GM12891 (cell line): Measurements from ENCODE around the gene ZNF217.
A peak's percentile ranks its signal among the peaks of the same experiment; 100 is the strongest.
"Not testable (repeated sequence)": the region's sequence is repeated elsewhere in the genome, so short reads cannot be mapped to it uniquely, and the experiment has no call there.

Source experiments
- DNase-seq: peaks from one replicate; pipeline ENCODE4 v3.0.0; 2011; ENCODE audit warnings: low spot score; ENCODE audit not compliant: insufficient read length
- FAIRE-seq: peaks from 2 replicates; lab custom pipeline; 2011; peaks lifted over from hg19 to GRCh38; lab: Jason Lieb, UNC
- PAX5 ChIP-seq: IDR thresholded peaks from 2 replicates; pipeline ENCODE4 v1.6.1; 2011; ENCODE audit warnings: low read length, moderate library complexity, mild to moderate bottlenecking; ENCODE audit not compliant: insufficient read depth, severe bottlenecking
- POLR2A ChIP-seq: IDR thresholded peaks from 2 replicates; pipeline ENCODE4 v1.6.1; 2011; ENCODE audit warnings: low read depth, low read length, control low read depth
- POLR2AphosphoS5 ChIP-seq: IDR thresholded peaks from 2 replicates; pipeline ENCODE4 v1.6.1; 2011; ENCODE audit warnings: low read depth, low read length, control low read depth
- POU2F2 ChIP-seq: IDR thresholded peaks from 2 replicates; pipeline ENCODE4 v1.6.1; 2011; ENCODE audit warnings: low read depth, mild to moderate bottlenecking, control low read depth, low read length, moderate library complexity
- SPI1 ChIP-seq: IDR thresholded peaks from 2 replicates; pipeline ENCODE4 v1.6.1; 2011; ENCODE audit warnings: low read depth, low read length, control low read depth
- TAF1 ChIP-seq: IDR thresholded peaks from 2 replicates; pipeline ENCODE4 v1.6.1; 2011; ENCODE audit warnings: low read depth, low read length, control low read depth

ZNF217 gene

GRCh38 chr20:53597030-53597482 is 3.4 kb upstream of the ZNF217 start:
- no peak for TF ChIP-seq POU2F2
- TF ChIP-seq SPI1: no peak
- no peak for TF ChIP-seq PAX5
- no peak for TF ChIP-seq TAF1
- DNase-seq: no peak
- FAIRE-seq: no peak

GRCh38 chr20:53596189-53597001 is 2.8 kb upstream of the ZNF217 start:
- DNase-seq: not testable (repeated sequence)
- peak; percentile 59 for FAIRE-seq

GRCh38 chr20:53595742-53596141 is 2.1 kb upstream of the ZNF217 start:
- DNase-seq, FAIRE-seq: not testable (repeated sequence)

GRCh38 chr20:53595018-53595378 is 1.4 kb upstream of the ZNF217 start:
- FAIRE-seq (no peak), DNase-seq (no peak)
- no peak for TF ChIP-seq POLR2A
- TF ChIP-seq PAX5: no peak
- TF ChIP-seq POU2F2: no peak
- TF ChIP-seq TAF1: no peak
- TF ChIP-seq POLR2AphosphoS5: no peak
- no peak for TF ChIP-seq SPI1

- TF ChIP-seq TAF1 (peak; percentile 49; the same call in 1 of the 2 replicates), POLR2A (0 out of 2 replicates have a peak, but pooled peaks have one; percentile 38), SPI1 (no peak)
- DNase-seq (peak; percentile 42), FAIRE-seq (peak; percentile 89)
Measured at GRCh38 chr20:53594068-53595017, 704 bp upstream of the ZNF217 start.

GRCh38 chr20:53592992-53593465 is 610 bp downstream of the ZNF217 start:
- TF ChIP-seq POU2F2 (no peak), PAX5 (no peak), POLR2AphosphoS5 (no peak), SPI1 (no peak)
- DNase-seq: no peak
- no peak for FAIRE-seq

GRCh38 chr20:53592454-53592991 is 1.1 kb downstream of the ZNF217 start:
- not testable (repeated sequence) for DNase-seq, FAIRE-seq

- not testable (repeated sequence) for DNase-seq
Measured at GRCh38 chr20:53591941-53592441, 1.6 kb downstream of the ZNF217 start.

GRCh38 chr20:53591206-53591741 is 2.4 kb downstream of the ZNF217 start:
- DNase-seq: not testable (repeated sequence)

More at GRCh38 chr20:53591941-53592441, 1.6 kb downstream of the ZNF217 start:
- not testable (repeated sequence) for FAIRE-seq

GRCh38 chr20:53590608-53591007 is 3.0 kb downstream of the ZNF217 start:
- not testable (repeated sequence) for DNase-seq, FAIRE-seq

More at GRCh38 chr20:53591206-53591741, 2.4 kb downstream of the ZNF217 start:
- FAIRE-seq: not testable (repeated sequence)

- FAIRE-seq, DNase-seq: not testable (repeated sequence)
Measured at GRCh38 chr20:53590122-53590521, 3.5 kb downstream of the ZNF217 start.
